Endodermal cell (in vitro differentiated cells): ENCODE results near the gene GET3. TPM values are rescaled to one million over a fixed set of nuclear protein-coding genes. Genes with fewer than 3 reads are reported as not detected.
"Not testable (repeated sequence)": the region's sequence is repeated elsewhere in the genome, so short reads cannot be mapped to it uniquely, and the experiment has no call there.

Experiments used
- DNase-seq: peaks from one replicate; pipeline ENCODE4 v3.0.0-alpha.2; 2017
- H3K27ac ChIP-seq: 2 replicates; pipeline ENCODE4 v1.5.1; 2013; ENCODE audit warnings: mild to moderate bottlenecking, low read depth, low read length, moderate library complexity
- H3K27me3 ChIP-seq: 2 replicates; pipeline ENCODE4 v1.6.1; 2013; ENCODE audit warnings: mild to moderate bottlenecking, low read length, moderate library complexity; ENCODE audit not compliant: insufficient read depth, control insufficient read depth, poor library complexity, severe bottlenecking
- H3K36me3 ChIP-seq: 2 replicates; pipeline ENCODE4 v1.7.0; 2013; ENCODE audit warnings: mild to moderate bottlenecking, low read length, moderate library complexity; ENCODE audit not compliant: control insufficient read depth, insufficient read depth
- H3K4me1 ChIP-seq: one replicate; pipeline ENCODE4 v1.7.0; 2013; ENCODE audit warnings: low read length; ENCODE audit not compliant: control insufficient read depth, insufficient read depth
- H3K4me3 ChIP-seq: 2 replicates; pipeline ENCODE4 v1.5.1; 2013; ENCODE audit warnings: mild to moderate bottlenecking, low read length, moderate library complexity
- H3K9ac ChIP-seq: 2 replicates; pipeline ENCODE4 v1.6.1; 2013; ENCODE audit warnings: mild to moderate bottlenecking, low read length, moderate library complexity; ENCODE audit not compliant: poor library complexity, severe bottlenecking; ENCODE audit errors: extremely low read depth
- H3K9me3 ChIP-seq: 2 replicates; pipeline ENCODE4 v1.6.1; 2013; ENCODE audit warnings: mild to moderate bottlenecking, low read length, moderate library complexity; ENCODE audit not compliant: control insufficient read depth
- H3K27ac Mint-ChIP-seq: 2 replicates; pipeline ENCODE4 v1.8.0; 2020; ENCODE audit warnings: mixed read lengths
- H3K27me3 Mint-ChIP-seq: 2 replicates; pipeline ENCODE4 v1.8.0; 2021; ENCODE audit warnings: mild to moderate bottlenecking, mixed read lengths; ENCODE audit not compliant: insufficient read depth
- H3K36me3 Mint-ChIP-seq: 2 replicates; pipeline ENCODE4 v1.8.0; 2020; ENCODE audit warnings: low read depth, mixed read lengths
- H3K4me1 Mint-ChIP-seq: 2 replicates; pipeline ENCODE4 v1.8.0; 2020; ENCODE audit warnings: mixed read lengths
- H3K4me3 Mint-ChIP-seq: 2 replicates; pipeline ENCODE4 v1.8.0; 2020; ENCODE audit warnings: mild to moderate bottlenecking, moderate library complexity, mixed read lengths
- H3K9me3 Mint-ChIP-seq: 2 replicates; pipeline ENCODE4 v1.8.0; 2020; ENCODE audit warnings: mild to moderate bottlenecking, mixed read lengths
- CTCF ChIP-seq: fragments of 200-600 bp; sonication (generic); conservative IDR thresholded peaks from 2 replicates; pipeline ENCODE4 v1.5.0; 2021; ENCODE audit warnings: antibody characterized with exemption, mild to moderate bottlenecking
- WGBS, 2 experiments: methylation state at CpG; one replicate each; pipeline versions ENCODE4 v1.1.5 to v1.1.7; 2013; ENCODE audit warnings: missing lambda C conversion rate in 2 of 2, mixed read lengths in 1 of 2; ENCODE audit not compliant: insufficient coverage in 1 of 2, insufficient read length in 1 of 2; 5-methylcytosine and 5-hydroxymethylcytosine counted together
- total RNA-seq, 2 donors: library from RNA; stranded (reverse); fragmentation: NEBNext Ultra II Directional in 1 of 2; extraction: Animal tissue kit (Norgen Biotek cat#: 25700) in 1 of 2; gene quantifications; 2 replicates in 1 of 2; 3 replicates in 1 of 2; pipeline ENCODE4 v1.2.1, GENCODE V29; 2021

GET3 gene
- total RNA-seq, 2 donors from 2014 or later: 97.8 to 102 TPM

DNA sequence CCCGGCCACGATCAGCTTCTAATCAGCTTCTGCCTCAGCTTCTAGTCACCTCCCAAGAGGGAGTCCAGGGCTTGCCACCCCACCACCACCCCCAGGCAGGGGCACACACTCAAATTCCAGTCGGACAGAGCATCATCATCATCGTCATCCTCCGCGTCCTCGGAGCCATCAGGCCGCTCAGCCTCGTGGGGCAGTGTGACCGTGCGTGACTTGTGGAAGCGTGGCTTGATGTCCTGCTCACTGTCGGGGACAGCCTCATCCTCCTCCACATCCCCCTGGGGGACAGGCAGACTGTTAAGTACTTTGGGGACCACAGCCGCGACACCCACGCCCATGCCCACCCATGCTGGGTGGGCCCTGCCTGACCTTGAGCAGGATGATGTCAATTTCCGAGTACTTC lies 26.1 kb upstream of the GET3 start:
- Mint-ChIP-seq H3K4me1 (no peaks in the 10 kb centered on the region), H3K27me3 (no peaks in the 10 kb centered on the region), H3K9me3 (no peaks in the 10 kb centered on the region), H3K4me3 (no peak overlapping the region), H3K27ac (no peak overlapping the region), H3K36me3 (peaks cover 76% of the 10 kb centered on the region)
- Histone ChIP-seq H3K4me3 (no peak overlapping the region), H3K27ac (no peak overlapping the region), H3K9ac (no peak overlapping the region), H3K27me3 (no peaks in the 10 kb centered on the region), H3K36me3 (peaks cover 83% of the 10 kb centered on the region), H3K4me1 (no peaks in the 10 kb centered on the region), H3K9me3 (no peaks in the 10 kb centered on the region)
- no peak for TF ChIP-seq CTCF
- 96 to 99% methylated on average over 9 to 17 of the region's 17 CpGs for WGBS, 2 experiments
- DNase-seq: no peak

DNA sequence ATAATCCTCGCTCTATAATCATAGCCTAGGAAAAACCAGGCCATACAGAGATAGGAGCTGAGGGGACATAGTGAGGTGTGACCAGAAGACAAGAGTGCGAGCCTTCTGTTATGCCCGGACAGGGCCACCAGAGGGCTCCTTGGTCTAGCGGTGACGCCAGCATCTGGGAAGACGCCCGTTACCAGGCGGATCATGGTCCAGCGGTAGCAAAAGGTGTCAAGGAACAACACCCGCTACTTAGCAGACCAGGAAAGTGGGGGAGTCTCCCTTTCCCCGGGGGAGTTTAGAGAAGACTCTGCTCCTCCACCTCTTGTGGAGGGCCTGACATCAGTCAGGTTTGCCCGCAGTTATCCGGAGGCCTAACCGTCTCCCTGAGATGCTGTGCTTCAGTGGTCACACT lies 25.2 kb upstream of the GET3 start:
- 73% methylated on average over 12 of the region's 14 CpGs; no CpG with 5 or more reads in 1 of the 2 experiments for WGBS, 2 experiments
- not testable (repeated sequence) for H3K4me3 ChIP-seq, H3K9me3 ChIP-seq, H3K4me3 Mint-ChIP-seq, H3K4me1 ChIP-seq, DNase-seq, H3K4me1 Mint-ChIP-seq, H3K9me3 Mint-ChIP-seq, H3K27ac ChIP-seq, H3K27ac Mint-ChIP-seq, H3K9ac ChIP-seq, H3K27me3 ChIP-seq, H3K27me3 Mint-ChIP-seq
- H3K36me3 Mint-ChIP-seq: peaks cover 73% of the 10 kb centered on the region
- peaks cover 83% of the 10 kb centered on the region for H3K36me3 ChIP-seq
- TF ChIP-seq CTCF: peak; percentile 63

GRCh38 chr19:12713304-12713703 lies 24.0 kb upstream of the GET3 start:
- H3K27ac Mint-ChIP-seq, H3K4me1 Mint-ChIP-seq, H3K9me3 Mint-ChIP-seq, H3K27me3 ChIP-seq, DNase-seq, H3K9me3 ChIP-seq, H3K4me3 ChIP-seq, H3K27ac ChIP-seq, H3K4me1 ChIP-seq, H3K9ac ChIP-seq, H3K27me3 Mint-ChIP-seq, H3K4me3 Mint-ChIP-seq: not testable (repeated sequence)
- 84 to 96% methylated on average over 5 to 9 of the region's 9 CpGs for WGBS, 2 experiments
- peaks cover 85% of the 10 kb centered on the region for H3K36me3 ChIP-seq
- peaks cover 71% of the 10 kb centered on the region for H3K36me3 Mint-ChIP-seq

- no peak overlapping the region for H3K9ac ChIP-seq
- no peak overlapping the region for H3K4me3 ChIP-seq
- H3K4me3 Mint-ChIP-seq: no peak overlapping the region
- H3K36me3 Mint-ChIP-seq: peaks cover 75% of the 10 kb centered on the region
- no peaks in the 10 kb centered on the region for H3K27me3 ChIP-seq
- no peaks in the 10 kb centered on the region for H3K4me1 Mint-ChIP-seq
- no peak for DNase-seq
- TF ChIP-seq CTCF: no peak
- WGBS, 2 experiments: 96 to 99% methylated on average over 14 to 15 of the region's 15 CpGs
- no peaks in the 10 kb centered on the region for H3K9me3 ChIP-seq
- H3K36me3 ChIP-seq: peaks cover 81% of the 10 kb centered on the region
- no peaks in the 10 kb centered on the region for H3K4me1 ChIP-seq
- no peaks in the 10 kb centered on the region for H3K27me3 Mint-ChIP-seq
- no peaks in the 10 kb centered on the region for H3K9me3 Mint-ChIP-seq
- H3K27ac Mint-ChIP-seq: no peak overlapping the region
- no peak overlapping the region for H3K27ac ChIP-seq
These were observed 22.2 kb upstream of the GET3 start for GRCh38 chr19:12715102-12715501.
